Panc1 (cell line): ENCODE measurements around the gene PGA3. TPM values are rescaled to one million over a fixed set of nuclear protein-coding genes. Genes with fewer than 3 reads are reported as not detected.
"Not testable (repeated sequence)": the region's sequence is repeated elsewhere in the genome, so short reads cannot be mapped to it uniquely, and the experiment has no call there.

ENCODE experiments used
- ATAC-seq: fragments of 200-7000 bp; cut with Tn5 transposase; 2 replicates; pipeline ENCODE4 v1.9.1; 2020; ENCODE audit warnings: mild to moderate bottlenecking, moderate library complexity
- BruUV-seq: library from RNA; stranded (reverse); fragments of 400-500 nt; replicated peaks from 2 replicates; lab custom pipeline; 2021; lab: Mats Ljungman, UMichigan
- CTCF ChIA-PET: fragments of 300-600 bp; sonication (Branson Sonifier 250); formaldehyde crosslinking; loops from one replicate; lab custom pipeline; 2022; ENCODE audit warnings: antibody characterized with exemption; lab: Charles Lee
- POLR2A ChIA-PET: fragments of 300-600 bp; sonication (Branson Sonifier 250); formaldehyde crosslinking; loops from one replicate; lab custom pipeline; 2022; ENCODE audit warnings: antibody characterized with exemption; lab: Charles Lee
- DNase-seq: peaks from one replicate; pipeline ENCODE4 v3.0.0-alpha.2; 2010; ENCODE audit warnings: low read depth, low spot score
- H3K27ac ChIP-seq: 2 replicates; pipeline ENCODE4 v1.5.1; 2011; ENCODE audit warnings: mild to moderate bottlenecking, low read length, inconsistent platforms
- H3K27me3 ChIP-seq: fragments of 200-500 bp; sonication (Bioruptor generic); 2 replicates; pipeline ENCODE4 v1.6.0; 2014; ENCODE audit warnings: low read length, inconsistent platforms; ENCODE audit not compliant: control insufficient read depth, insufficient read depth
- H3K36me3 ChIP-seq: fragments of 200-500 bp; sonication (Bioruptor generic); 2 replicates; pipeline ENCODE4 v1.5.1; 2014; ENCODE audit warnings: inconsistent platforms, mild to moderate bottlenecking, low read length, moderate library complexity; ENCODE audit not compliant: control insufficient read depth, insufficient read depth
- H3K4me1 ChIP-seq: 2 replicates; pipeline ENCODE4 v1.5.1; 2011; ENCODE audit warnings: inconsistent platforms, mild to moderate bottlenecking, low read length, moderate library complexity; ENCODE audit not compliant: control insufficient read depth, insufficient read depth
- H3K4me3 ChIP-seq, 2 experiments: 2 replicates each; pipeline ENCODE4 v1.5.1; 2011 to 2012; ENCODE audit warnings: low read depth in 2 of 2, low read length in 2 of 2, mild to moderate bottlenecking in 2 of 2, inconsistent platforms in 1 of 2, moderate library complexity in 1 of 2
- H3K9me3 ChIP-seq: fragments of 200-500 bp; sonication (Bioruptor generic); 2 replicates; pipeline ENCODE4 v1.5.1; 2014; ENCODE audit warnings: low read depth, mild to moderate bottlenecking, inconsistent platforms, low read length, moderate library complexity; ENCODE audit not compliant: control insufficient read depth, insufficient read depth
- POLR2AphosphoS5 ChIP-seq: IDR thresholded peaks from 2 replicates; pipeline ENCODE4 v1.6.1; 2012; ENCODE audit warnings: mild to moderate bottlenecking, low read depth, low read length, moderate library complexity
- SIN3A ChIP-seq: IDR thresholded peaks from 2 replicates; pipeline ENCODE4 v1.6.1; 2012; ENCODE audit warnings: low read depth, mild to moderate bottlenecking, low read length, moderate library complexity, borderline replicate concordance; ENCODE audit not compliant: insufficient read depth
- TCF7L2 ChIP-seq: IDR thresholded peaks from 2 replicates; pipeline ENCODE4 v1.6.1; 2011; ENCODE audit warnings: mild to moderate bottlenecking, low read depth, low read length, inconsistent platforms
- in situ Hi-C: cut with HindIII; loops from 2 replicates; pipeline ENCODE4 v1.10.0; 2016; ENCODE audit warnings: low sequenced_read_pairs, low pct_unique_long_range_greater_than_20kb
- intact Hi-C: fragments of 100-400 bp; cut with micrococcal nuclease; formaldehyde crosslinking; loops from one replicate; pipeline ENCODE4 v1.10.0; 2022; ENCODE audit not compliant: unreplicated experiment
- total RNA-seq: library from RNA; stranded (reverse); gene quantifications from one replicate; pipeline ENCODE4 v1.2.1, GENCODE V29; 2021; ENCODE audit not compliant: unreplicated experiment
- TF ChIP-seq, protein P1 (sequence below): fragments of 450-650 bp; IDR thresholded peaks from 2 replicates; pipeline ENCODE4 v1.5.1; 2017; ENCODE audit warnings: mild to moderate bottlenecking
- TF ChIP-seq, protein P2 (sequence below), 2 experiments: IDR thresholded peaks; 2 replicates each; pipeline ENCODE4 v1.6.1; 2011 to 2012; ENCODE audit warnings: low read depth in 2 of 2, control low read depth in 1 of 2, low read length in 1 of 2, mild to moderate bottlenecking in 1 of 2, moderate library complexity in 1 of 2; ENCODE audit not compliant: insufficient read depth in 1 of 2

The PGA3 gene
- total RNA-seq, 1 experiment from 2014 or later, result not detected

GRCh38 chr11:61163714-61164605 is 39.4 kb upstream of the PGA3 start (continued):
- TF ChIP-seq, protein P1, sequence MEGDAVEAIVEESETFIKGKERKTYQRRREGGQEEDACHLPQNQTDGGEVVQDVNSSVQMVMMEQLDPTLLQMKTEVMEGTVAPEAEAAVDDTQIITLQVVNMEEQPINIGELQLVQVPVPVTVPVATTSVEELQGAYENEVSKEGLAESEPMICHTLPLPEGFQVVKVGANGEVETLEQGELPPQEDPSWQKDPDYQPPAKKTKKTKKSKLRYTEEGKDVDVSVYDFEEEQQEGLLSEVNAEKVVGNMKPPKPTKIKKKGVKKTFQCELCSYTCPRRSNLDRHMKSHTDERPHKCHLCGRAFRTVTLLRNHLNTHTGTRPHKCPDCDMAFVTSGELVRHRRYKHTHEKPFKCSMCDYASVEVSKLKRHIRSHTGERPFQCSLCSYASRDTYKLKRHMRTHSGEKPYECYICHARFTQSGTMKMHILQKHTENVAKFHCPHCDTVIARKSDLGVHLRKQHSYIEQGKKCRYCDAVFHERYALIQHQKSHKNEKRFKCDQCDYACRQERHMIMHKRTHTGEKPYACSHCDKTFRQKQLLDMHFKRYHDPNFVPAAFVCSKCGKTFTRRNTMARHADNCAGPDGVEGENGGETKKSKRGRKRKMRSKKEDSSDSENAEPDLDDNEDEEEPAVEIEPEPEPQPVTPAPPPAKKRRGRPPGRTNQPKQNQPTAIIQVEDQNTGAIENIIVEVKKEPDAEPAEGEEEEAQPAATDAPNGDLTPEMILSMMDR, result no peak

DNA sequence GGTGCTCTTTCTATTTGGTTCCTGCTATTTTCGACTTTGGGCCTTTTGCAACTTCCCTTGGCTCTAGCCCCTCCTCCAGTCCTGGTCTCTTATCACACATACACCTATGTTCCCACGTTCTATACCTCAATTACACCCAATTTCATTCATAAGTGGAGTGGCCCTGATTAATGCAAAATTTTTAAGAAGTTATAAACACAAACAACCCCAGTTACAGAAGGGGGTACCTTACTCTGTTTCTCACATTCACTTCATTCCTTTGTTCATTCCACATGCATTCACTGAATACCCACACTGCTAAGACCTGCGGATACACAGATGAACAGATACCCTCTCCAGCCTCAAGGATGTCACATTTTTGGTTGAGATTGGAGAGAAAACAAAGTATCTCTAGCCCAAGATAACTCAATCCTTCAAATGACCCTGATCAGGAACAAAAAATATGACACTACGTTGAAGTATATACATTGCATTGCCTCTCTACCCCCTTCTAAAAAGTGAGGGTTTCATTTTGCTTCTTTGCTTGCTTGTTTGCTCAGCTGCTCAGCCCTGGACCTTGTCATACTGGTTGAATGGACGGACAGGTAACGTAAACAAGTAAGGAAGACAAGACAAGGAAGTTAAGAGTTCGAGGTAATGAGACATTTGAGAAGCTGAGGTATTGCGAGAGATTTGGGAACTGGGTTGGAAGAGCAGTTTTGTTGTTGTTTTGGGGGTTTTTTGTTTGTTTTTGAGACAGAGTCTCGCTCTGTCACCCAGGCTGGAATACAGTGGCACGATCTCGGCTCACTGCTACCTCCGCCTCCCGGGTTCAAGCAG is 38.5 kb upstream of the PGA3 start:
- intact Hi-C loops, result no loop called here
- in situ Hi-C loops, result no loop called here
- Histone ChIP-seq H3K27me3 (no peaks in the 10 kb centered on the region), H3K4me3 (no peak overlapping the region), H3K36me3 (no peaks in the 10 kb centered on the region; the same call in 1 of the 2 replicates), H3K4me1 (peaks cover 14% of the 10 kb centered on the region), H3K9me3 (no peaks in the 10 kb centered on the region), H3K27ac (no peak overlapping the region)
- ChIA-PET CTCF (no interaction called here), POLR2A (no interaction called here)
- TF ChIP-seq POLR2AphosphoS5 (no peak), SIN3A (no peak), TCF7L2 (no peak)
- TF ChIP-seq, protein P1, result no peak
- TF ChIP-seq, protein P2, sequence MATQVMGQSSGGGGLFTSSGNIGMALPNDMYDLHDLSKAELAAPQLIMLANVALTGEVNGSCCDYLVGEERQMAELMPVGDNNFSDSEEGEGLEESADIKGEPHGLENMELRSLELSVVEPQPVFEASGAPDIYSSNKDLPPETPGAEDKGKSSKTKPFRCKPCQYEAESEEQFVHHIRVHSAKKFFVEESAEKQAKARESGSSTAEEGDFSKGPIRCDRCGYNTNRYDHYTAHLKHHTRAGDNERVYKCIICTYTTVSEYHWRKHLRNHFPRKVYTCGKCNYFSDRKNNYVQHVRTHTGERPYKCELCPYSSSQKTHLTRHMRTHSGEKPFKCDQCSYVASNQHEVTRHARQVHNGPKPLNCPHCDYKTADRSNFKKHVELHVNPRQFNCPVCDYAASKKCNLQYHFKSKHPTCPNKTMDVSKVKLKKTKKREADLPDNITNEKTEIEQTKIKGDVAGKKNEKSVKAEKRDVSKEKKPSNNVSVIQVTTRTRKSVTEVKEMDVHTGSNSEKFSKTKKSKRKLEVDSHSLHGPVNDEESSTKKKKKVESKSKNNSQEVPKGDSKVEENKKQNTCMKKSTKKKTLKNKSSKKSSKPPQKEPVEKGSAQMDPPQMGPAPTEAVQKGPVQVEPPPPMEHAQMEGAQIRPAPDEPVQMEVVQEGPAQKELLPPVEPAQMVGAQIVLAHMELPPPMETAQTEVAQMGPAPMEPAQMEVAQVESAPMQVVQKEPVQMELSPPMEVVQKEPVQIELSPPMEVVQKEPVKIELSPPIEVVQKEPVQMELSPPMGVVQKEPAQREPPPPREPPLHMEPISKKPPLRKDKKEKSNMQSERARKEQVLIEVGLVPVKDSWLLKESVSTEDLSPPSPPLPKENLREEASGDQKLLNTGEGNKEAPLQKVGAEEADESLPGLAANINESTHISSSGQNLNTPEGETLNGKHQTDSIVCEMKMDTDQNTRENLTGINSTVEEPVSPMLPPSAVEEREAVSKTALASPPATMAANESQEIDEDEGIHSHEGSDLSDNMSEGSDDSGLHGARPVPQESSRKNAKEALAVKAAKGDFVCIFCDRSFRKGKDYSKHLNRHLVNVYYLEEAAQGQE (IDR thresholded peaks at IDR 0.05; ENCODE audit: insufficient read depth in 1 of 2, low read depth in 2 of 2, low read length in 1 of 2), result no peak
- no peak for ATAC-seq
- DNase-seq, result no peak
- BruUV-seq, result TSS peak; percentile 33

- H3K9me3 ChIP-seq, DNase-seq, H3K27ac ChIP-seq, intact Hi-C loops, H3K36me3 ChIP-seq, H3K27me3 ChIP-seq, CTCF ChIA-PET, H3K4me1 ChIP-seq, ATAC-seq, POLR2A ChIA-PET, BruUV-seq, in situ Hi-C loops, H3K4me3 ChIP-seq: not testable (repeated sequence)
Measured at GRCh38 chr11:61165785-61166184, 37.5 kb upstream of the PGA3 start.

- in situ Hi-C loops, BruUV-seq, H3K27ac ChIP-seq, H3K4me3 ChIP-seq, CTCF ChIA-PET, H3K4me1 ChIP-seq, POLR2A ChIA-PET, intact Hi-C loops, DNase-seq, H3K9me3 ChIP-seq, H3K36me3 ChIP-seq, ATAC-seq, H3K27me3 ChIP-seq: not testable (repeated sequence)
Measured at GRCh38 chr11:61166331-61166730, 37.0 kb upstream of the PGA3 start.
